GM21381 (cell line): ENCODE data around the gene KCNA4.
"Not testable (repeated sequence)": the region's sequence is repeated elsewhere in the genome, so short reads cannot be mapped to it uniquely, and the experiment has no call there.

Experiments
- ATAC-seq: cut with Tn5 transposase; IDR thresholded peaks from one replicate; pipeline ENCODE4 v1.9.1; 2021; ENCODE audit warnings: mild to moderate bottlenecking, moderate library complexity; ENCODE audit not compliant: unreplicated experiment

The KCNA4 gene

GRCh38 chr11:30016588-30017363 lies at the start of gene KCNA4:
TSS of gene KCNA4 (minus strand) at chr11:30017030. CDS start at chr11:30012678, 4,352 bp downstream.
- ATAC-seq: no peak

- ATAC-seq: no peak
Observed at GRCh38 chr11:30062103-30062502, 45.3 kb upstream of the KCNA4 start.

- ATAC-seq: no peak
Observed at GRCh38 chr11:30059172-30059815, 42.5 kb upstream of the KCNA4 start.

GRCh38 chr11:30049214-30049613 lies 32.4 kb upstream of the KCNA4 start:
- no peak for ATAC-seq

GRCh38 chr11:30046578-30046945 lies 29.7 kb upstream of the KCNA4 start:
- ATAC-seq: no peak

GRCh38 chr11:30045921-30046577 lies 29.2 kb upstream of the KCNA4 start:
- ATAC-seq: no peak

- ATAC-seq: no peak
Observed at GRCh38 chr11:30045144-30045543, 28.3 kb upstream of the KCNA4 start.

GRCh38 chr11:30041171-30041570 lies 24.3 kb upstream of the KCNA4 start:
- ATAC-seq: no peak

GRCh38 chr11:30034746-30035145 lies 17.9 kb upstream of the KCNA4 start:
- not testable (repeated sequence) for ATAC-seq

- ATAC-seq: not testable (repeated sequence)
Observed at GRCh38 chr11:30034166-30034565, 17.3 kb upstream of the KCNA4 start.

- no peak for ATAC-seq
Observed at GRCh38 chr11:30025396-30026139, 8.7 kb upstream of the KCNA4 start.

- ATAC-seq: no peak
Observed at GRCh38 chr11:30023074-30023473, 6.2 kb upstream of the KCNA4 start.

- ATAC-seq: no peak
Observed at GRCh38 chr11:30019481-30019880, 2.7 kb upstream of the KCNA4 start.

- ATAC-seq: no peak
Observed at GRCh38 chr11:30018495-30018894, 1.7 kb upstream of the KCNA4 start.

GRCh38 chr11:30017445-30017895 lies 640 bp upstream of the KCNA4 start:
- ATAC-seq: no peak

- ATAC-seq: no peak
Observed at GRCh38 chr11:30015725-30016412, 961 bp downstream of the KCNA4 start.

GRCh38 chr11:30012346-30012745 lies 4.5 kb downstream of the KCNA4 start:
- ATAC-seq: no peak

GRCh38 chr11:30009060-30009459 lies 7.8 kb downstream of the KCNA4 start:
- no peak for ATAC-seq

GRCh38 chr11:30006876-30007275 lies 10.0 kb downstream of the KCNA4 start:
- ATAC-seq: no peak

- no peak for ATAC-seq
Observed at GRCh38 chr11:30002157-30002785, 14.6 kb downstream of the KCNA4 start.
